DOHH2 (cell line): ENCODE measurements around the gene IGBP1.

ENCODE experiments used
- CTCF ChIP-seq: fragments of 200-600 bp; sonication (generic); IDR thresholded peaks from one replicate; pipeline ENCODE4 v1.5.1; 2014; ENCODE audit warnings: antibody characterized with exemption, mild to moderate bottlenecking, low read depth, low read length; ENCODE audit not compliant: poor library complexity, severe bottlenecking
- EZH2phosphoT487 ChIP-seq: fragments of 200-600 bp; sonication (generic); IDR thresholded peaks from 2 replicates; pipeline ENCODE4 v1.6.1; 2017; ENCODE audit warnings: borderline replicate concordance, mild to moderate bottlenecking, antibody characterized with exemption, low read length, moderate library complexity, mixed read lengths

DNA sequence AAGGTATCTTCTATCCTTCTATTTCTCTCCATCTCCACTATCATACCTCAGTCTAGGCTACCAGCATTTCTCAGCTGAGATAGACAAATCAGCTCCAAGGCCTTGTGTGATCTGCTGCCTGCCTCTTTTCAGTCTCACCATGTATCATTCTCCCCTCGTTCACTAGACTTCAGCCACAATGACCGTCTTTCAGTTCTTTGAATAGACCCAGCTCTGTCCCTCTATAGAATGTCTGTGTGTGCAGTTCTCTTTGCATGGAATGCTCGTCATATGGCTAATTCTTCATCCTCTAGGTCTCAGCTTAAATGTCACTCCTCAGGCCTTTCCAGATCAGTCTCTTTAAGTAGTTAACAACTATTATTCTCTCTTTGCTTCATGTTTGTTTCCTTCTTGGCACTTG, 6.5 kb downstream of the IGBP1 start:
- TF ChIP-seq CTCF, result no peak
- no peak for TF ChIP-seq EZH2phosphoT487
